ENCODE results near the gene PLIN1. TPM values are rescaled to one million over a fixed set of nuclear protein-coding genes. Genes with fewer than 3 reads are reported as not detected.

PLIN1 gene
- total and polyA plus RNA-seq, 9 of the 15 experiments (the other 6 are each of a cell fraction or from before 2014, with no cell fraction given), result not detected

GRCh38 chr15:89668171-89668570 lies 11.0 kb downstream of the PLIN1 start (continued):
- TF ChIP-seq MTA3 (IDR thresholded peaks at IDR 0.05; ENCODE audit: borderline replicate concordance) (no peak), CTCF (IDR thresholded peaks at IDR 0.05 in 2 of 3, conservative IDR thresholded peaks at IDR 0.05 in 1 of 3; ENCODE audit: insufficient read depth in 2 of 3, low read depth in 1 of 3, low read length in 3 of 3) (no peak), RBM34 (IDR thresholded peaks at IDR 0.05; ENCODE audit: borderline replicate concordance, insufficient read depth, low read length) (no peak), ZNF316 (IDR thresholded peaks at IDR 0.05) (peak; percentile 71), E2F8 (IDR thresholded peaks at IDR 0.05; ENCODE audit: low read depth, partially characterized antibody) (no peak), HBP1 (CRISPR knock-in tag; IDR thresholded peaks at IDR 0.05) (no peak), ZNF347 (CRISPR knock-in tag; IDR thresholded peaks at IDR 0.05; ENCODE audit: low read depth) (no peak), CREB3 (tag; conservative IDR thresholded peaks at IDR 0.05; ENCODE audit: low read depth) (no peak)
